ENCODE data around the gene DDX47. TPM values are rescaled to one million over a fixed set of nuclear protein-coding genes. Genes with fewer than 3 reads are reported as not detected.
A peak's percentile ranks its signal among the peaks of the same experiment; 100 is the strongest.
"Not testable (repeated sequence)": the region's sequence is repeated elsewhere in the genome, so short reads cannot be mapped to it uniquely, and the experiment has no call there.

The DDX47 gene
- polyA plus RNA-seq, 1 donor = 54.3 TPM

GRCh38 chr12:12796171-12796570, 17.0 kb upstream of the DDX47 start:
- no peaks in the 10 kb centered on the region for H3K27me3 ChIP-seq (ENCODE audit: control insufficient read depth, insufficient read depth, low read length)
- H3K27ac ChIP-seq (ENCODE audit: low read length) = no peak overlapping the region
- DNase-seq = no peak
- H3K36me3 ChIP-seq (ENCODE audit: control insufficient read depth, insufficient read depth, low read length) = no peaks in the 10 kb centered on the region
- no peak overlapping the region for H3K4me3 ChIP-seq (ENCODE audit: low read length)
- peaks cover 28% of the 10 kb centered on the region for H3K4me1 ChIP-seq (ENCODE audit: control insufficient read depth, insufficient read depth, low read length)
- WGBS (ENCODE audit: insufficient coverage, low lambda C conversion rate) = 100% methylated on average over 1 of the region's 3 CpGs
- no peaks in the 10 kb centered on the region for H3K9me3 ChIP-seq (ENCODE audit: control insufficient read depth, low read depth, low read length)

DNA sequence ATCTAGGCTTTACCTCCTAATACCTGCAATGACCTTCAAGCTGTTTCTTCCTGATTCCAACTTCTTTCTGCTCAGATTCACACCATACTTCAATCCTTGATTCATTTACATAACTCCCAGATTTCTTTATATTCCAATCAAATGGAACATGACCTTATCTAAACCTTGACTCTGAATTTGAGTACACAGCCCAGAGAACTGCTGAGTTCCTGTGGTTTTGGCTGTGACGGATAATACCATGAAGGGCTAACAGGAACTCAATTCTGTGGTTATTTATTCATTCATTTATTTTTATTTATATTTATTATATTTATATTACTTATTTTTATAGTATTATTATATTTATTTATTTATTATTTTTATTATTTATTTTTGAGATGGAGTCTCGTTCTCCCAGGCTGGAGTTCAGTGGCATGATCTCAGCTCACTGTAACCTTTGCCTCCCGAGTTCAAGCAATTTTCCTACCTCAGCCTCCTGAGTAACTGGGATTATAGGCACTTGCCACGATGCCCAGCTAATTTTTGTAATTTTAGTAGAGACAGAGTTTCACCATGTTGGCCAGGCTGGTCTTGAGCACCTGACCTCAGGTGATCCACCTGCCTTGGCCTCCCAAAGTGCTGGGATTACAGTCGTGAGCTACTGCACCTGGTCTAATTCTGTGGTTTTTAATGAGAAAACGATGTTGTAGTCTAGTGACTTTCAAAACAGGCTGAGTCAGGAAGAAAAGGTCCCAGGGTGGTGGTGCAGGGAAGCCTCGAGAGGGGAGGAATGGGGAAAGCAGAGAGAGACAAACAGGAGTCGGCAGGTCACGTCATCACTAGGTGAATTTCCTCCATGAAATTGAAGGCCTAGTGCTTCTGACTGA, 16.0 kb upstream of the DDX47 start:
- no peaks in the 10 kb centered on the region for H3K27me3 ChIP-seq (ENCODE audit: control insufficient read depth, insufficient read depth, low read length)
- H3K4me1 ChIP-seq (ENCODE audit: control insufficient read depth, insufficient read depth, low read length) = peaks cover 20% of the 10 kb centered on the region
- H3K36me3 ChIP-seq (ENCODE audit: control insufficient read depth, insufficient read depth, low read length) = no peaks in the 10 kb centered on the region
- 78% methylated on average over 1 of the region's 9 CpGs for WGBS (ENCODE audit: insufficient coverage, low lambda C conversion rate)
- H3K9me3 ChIP-seq (ENCODE audit: control insufficient read depth, low read depth, low read length) = no peaks in the 10 kb centered on the region
- H3K4me3 ChIP-seq (ENCODE audit: low read length) = no peak overlapping the region
- no peak overlapping the region for H3K27ac ChIP-seq (ENCODE audit: low read length)
- no peak for DNase-seq

GRCh38 chr12:12797794-12798152, 15.4 kb upstream of the DDX47 start:
- Histone ChIP-seq H3K27me3 (ENCODE audit: control insufficient read depth, insufficient read depth, low read length) (no peaks in the 10 kb centered on the region), H3K36me3 (ENCODE audit: control insufficient read depth, insufficient read depth, low read length) (no peaks in the 10 kb centered on the region), H3K4me1 (ENCODE audit: control insufficient read depth, insufficient read depth, low read length) (peaks cover 16% of the 10 kb centered on the region), H3K9me3 (ENCODE audit: control insufficient read depth, low read depth, low read length) (no peaks in the 10 kb centered on the region), H3K4me3 (ENCODE audit: low read length) (no peak overlapping the region), H3K27ac (ENCODE audit: low read length) (peak overlapping the region; percentile 83)
- DNase-seq = no peak
- no CpG with 5 or more reads among the region's 3 CpGs for WGBS (ENCODE audit: insufficient coverage, low lambda C conversion rate)

GRCh38 chr12:12798480-12798879, 14.7 kb upstream of the DDX47 start:
- WGBS (ENCODE audit: insufficient coverage, low lambda C conversion rate) = no CpG with 5 or more reads among the region's 1 CpG
- H3K4me1 ChIP-seq (ENCODE audit: control insufficient read depth, insufficient read depth, low read length) = peaks cover 23% of the 10 kb centered on the region
- DNase-seq = peak; percentile 86 to 93
- H3K27me3 ChIP-seq (ENCODE audit: control insufficient read depth, insufficient read depth, low read length) = no peaks in the 10 kb centered on the region
- H3K27ac ChIP-seq (ENCODE audit: low read length) = peak overlapping the region; percentile 83
- H3K4me3 ChIP-seq (ENCODE audit: low read length) = no peak overlapping the region
- no peaks in the 10 kb centered on the region for H3K36me3 ChIP-seq (ENCODE audit: control insufficient read depth, insufficient read depth, low read length)
- H3K9me3 ChIP-seq (ENCODE audit: control insufficient read depth, low read depth, low read length) = no peaks in the 10 kb centered on the region

DNA sequence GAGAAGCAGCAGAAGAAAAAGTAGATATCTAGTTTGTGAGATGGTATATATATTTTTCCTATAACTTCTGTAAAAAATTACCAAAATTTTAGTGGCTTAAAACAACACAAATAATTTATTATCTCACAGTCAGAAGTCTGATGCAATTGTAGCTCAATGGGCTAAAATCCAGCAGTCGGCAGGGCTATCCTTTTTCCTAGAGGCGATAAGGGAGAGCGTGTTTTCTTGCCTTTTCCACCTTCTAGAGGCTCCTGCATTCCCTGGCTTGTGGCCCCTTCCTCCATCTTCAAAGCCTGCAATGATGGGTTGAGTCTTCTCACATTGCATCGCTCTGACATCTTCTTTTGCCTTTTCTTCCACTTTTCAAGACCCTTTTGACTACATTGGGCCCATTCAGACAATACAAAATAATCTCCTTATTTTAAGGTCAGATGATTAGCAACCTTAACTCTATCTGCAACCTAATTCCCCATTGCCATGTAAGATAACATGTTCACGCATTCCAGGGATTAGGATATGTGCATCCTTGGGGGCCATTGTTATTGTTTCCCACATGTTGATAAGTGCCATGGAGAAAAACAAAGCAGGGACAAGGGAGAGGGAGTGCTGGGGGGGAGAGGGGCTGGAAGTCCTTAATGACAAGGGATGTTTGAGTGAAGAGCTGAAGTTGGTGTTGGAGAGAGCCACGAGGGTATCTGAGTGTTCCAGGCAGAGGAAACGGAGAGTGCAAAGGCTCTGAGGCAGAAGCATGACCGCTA, 13.8 kb upstream of the DDX47 start:
- peaks cover 31% of the 10 kb centered on the region for H3K4me1 ChIP-seq (ENCODE audit: control insufficient read depth, insufficient read depth, low read length)
- H3K36me3 ChIP-seq (ENCODE audit: control insufficient read depth, insufficient read depth, low read length) = no peaks in the 10 kb centered on the region
- DNase-seq = no peak
- peak overlapping the region; percentile 83 for H3K27ac ChIP-seq (ENCODE audit: low read length)
- no peaks in the 10 kb centered on the region for H3K27me3 ChIP-seq (ENCODE audit: control insufficient read depth, insufficient read depth, low read length)
- WGBS (ENCODE audit: insufficient coverage, low lambda C conversion rate) = 92% methylated on average over 2 of the region's 8 CpGs
- no peaks in the 10 kb centered on the region for H3K9me3 ChIP-seq (ENCODE audit: control insufficient read depth, low read depth, low read length)
- no peak overlapping the region for H3K4me3 ChIP-seq (ENCODE audit: low read length)

DNA sequence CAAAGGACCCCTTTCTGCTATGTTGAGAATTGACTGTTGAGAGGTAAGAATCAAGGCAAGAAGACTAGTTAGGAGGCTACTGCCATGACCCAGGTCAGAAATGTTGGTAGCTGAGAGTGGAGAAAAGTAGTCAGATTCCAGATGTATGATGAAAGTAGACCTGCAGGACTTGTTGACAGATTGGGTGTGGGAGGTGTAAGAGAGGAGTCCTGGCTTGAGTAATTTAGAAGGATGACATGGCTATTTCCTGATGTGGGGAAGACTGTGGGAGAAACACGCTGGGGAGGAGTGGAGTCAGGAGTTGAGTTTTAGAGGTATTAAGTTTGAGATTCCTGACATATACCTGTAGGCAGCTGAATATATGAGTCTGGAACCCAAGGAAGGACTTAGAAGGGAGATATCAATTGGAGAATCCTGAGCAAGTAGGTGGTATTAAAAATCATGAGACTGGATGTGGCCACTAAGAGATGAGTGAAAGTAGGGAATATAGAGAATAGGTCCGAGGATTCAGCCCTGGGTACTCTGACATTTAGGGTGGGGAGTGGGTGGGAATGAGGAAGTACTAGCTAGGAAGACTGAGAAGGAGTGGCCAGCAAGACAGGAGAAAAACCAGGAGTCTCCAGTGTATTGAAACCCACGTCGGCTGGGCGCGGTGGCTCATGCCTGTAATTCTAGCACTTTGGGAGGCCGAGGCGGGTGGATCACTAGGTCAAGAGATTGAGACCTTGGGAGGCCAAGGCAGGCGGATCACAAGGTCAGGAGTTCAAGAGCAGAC, 12.6 kb upstream of the DDX47 start:
- DNase-seq = peak in 1 of 2 donors; percentile 27
- no peaks in the 10 kb centered on the region for H3K36me3 ChIP-seq (ENCODE audit: control insufficient read depth, insufficient read depth, low read length)
- no peaks in the 10 kb centered on the region for H3K9me3 ChIP-seq (ENCODE audit: control insufficient read depth, low read depth, low read length)
- peaks cover 35% of the 10 kb centered on the region for H3K4me1 ChIP-seq (ENCODE audit: control insufficient read depth, insufficient read depth, low read length)
- WGBS (ENCODE audit: insufficient coverage, low lambda C conversion rate) = 90% methylated on average over 2 of the region's 9 CpGs
- H3K4me3 ChIP-seq (ENCODE audit: low read length) = no peak overlapping the region
- no peak overlapping the region for H3K27ac ChIP-seq (ENCODE audit: low read length)
- H3K27me3 ChIP-seq (ENCODE audit: control insufficient read depth, insufficient read depth, low read length) = no peaks in the 10 kb centered on the region

DNA sequence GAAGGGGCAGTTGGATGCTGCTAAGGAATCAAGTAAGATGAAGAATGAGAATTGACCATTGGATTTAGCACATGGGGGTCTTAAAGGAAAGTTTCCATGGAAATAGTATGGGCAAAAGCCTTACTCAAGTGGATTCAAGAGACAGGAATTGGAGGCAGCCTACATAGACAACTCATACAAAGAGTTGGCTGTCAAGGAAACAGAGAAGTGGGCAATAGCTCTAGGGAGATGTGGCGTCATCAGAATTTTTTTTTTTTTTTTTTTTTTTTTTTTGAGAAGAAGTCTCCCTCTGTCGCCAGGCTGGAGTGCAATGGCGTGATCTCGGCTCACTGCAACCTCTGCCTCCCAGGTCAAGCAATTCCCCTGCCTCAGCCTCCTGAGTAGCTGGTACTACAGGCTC, 11.5 kb upstream of the DDX47 start:
- not testable (repeated sequence) for H3K27ac ChIP-seq (ENCODE audit: low read length); H3K4me3 ChIP-seq (ENCODE audit: low read length); H3K9me3 ChIP-seq (ENCODE audit: control insufficient read depth, low read depth, low read length); DNase-seq; H3K36me3 ChIP-seq (ENCODE audit: control insufficient read depth, insufficient read depth, low read length); H3K27me3 ChIP-seq (ENCODE audit: control insufficient read depth, insufficient read depth, low read length)
- H3K4me1 ChIP-seq (ENCODE audit: control insufficient read depth, insufficient read depth, low read length) = peaks cover 35% of the 10 kb centered on the region
- no CpG with 5 or more reads among the region's 4 CpGs for WGBS (ENCODE audit: insufficient coverage, low lambda C conversion rate)

GRCh38 chr12:12803186-12803585, 10.0 kb upstream of the DDX47 start:
- Histone ChIP-seq H3K4me3 (ENCODE audit: low read length) (no peak overlapping the region), H3K27me3 (ENCODE audit: control insufficient read depth, insufficient read depth, low read length) (no peaks in the 10 kb centered on the region), H3K36me3 (ENCODE audit: control insufficient read depth, insufficient read depth, low read length) (no peaks in the 10 kb centered on the region), H3K27ac (ENCODE audit: low read length) (peak overlapping the region; percentile 83), H3K9me3 (ENCODE audit: control insufficient read depth, low read depth, low read length) (no peaks in the 10 kb centered on the region), H3K4me1 (ENCODE audit: control insufficient read depth, insufficient read depth, low read length) (peaks cover 37% of the 10 kb centered on the region)
- DNase-seq = peak; percentile 92 to 97
- WGBS (ENCODE audit: insufficient coverage, low lambda C conversion rate) = no CpG with 5 or more reads among the region's 2 CpGs

DNA sequence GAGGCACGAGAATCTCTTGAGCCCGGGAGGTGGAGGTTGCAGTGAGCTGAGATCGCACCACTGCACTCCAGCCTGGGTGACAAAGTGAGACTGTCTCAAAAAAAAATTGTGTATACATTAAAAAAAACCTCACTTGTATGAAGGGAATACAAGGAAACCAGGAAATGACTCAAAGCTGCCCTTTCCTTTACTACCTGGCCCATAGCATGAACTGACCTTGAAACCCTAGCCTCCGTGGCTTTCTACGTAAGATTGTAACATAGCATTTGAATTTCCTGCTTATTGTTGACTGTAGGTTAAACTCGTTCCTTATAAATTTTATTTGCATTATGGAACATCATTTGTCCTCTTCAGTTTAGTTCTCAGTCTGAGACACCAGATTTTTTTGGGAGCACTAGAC, 9.1 kb upstream of the DDX47 start:
- DNase-seq = peak; percentile 63 to 85
- H3K4me3 ChIP-seq (ENCODE audit: low read length) = no peak overlapping the region
- H3K4me1 ChIP-seq (ENCODE audit: control insufficient read depth, insufficient read depth, low read length) = peaks cover 35% of the 10 kb centered on the region
- H3K9me3 ChIP-seq (ENCODE audit: control insufficient read depth, low read depth, low read length) = no peaks in the 10 kb centered on the region
- peak overlapping the region; percentile 83 for H3K27ac ChIP-seq (ENCODE audit: low read length)
- no peaks in the 10 kb centered on the region for H3K36me3 ChIP-seq (ENCODE audit: control insufficient read depth, insufficient read depth, low read length)
- WGBS (ENCODE audit: insufficient coverage, low lambda C conversion rate) = 7% methylated on average over 3 of the region's 6 CpGs
- no peaks in the 10 kb centered on the region for H3K27me3 ChIP-seq (ENCODE audit: control insufficient read depth, insufficient read depth, low read length)

GRCh38 chr12:12804432-12804886, 8.7 kb upstream of the DDX47 start:
- Histone ChIP-seq H3K4me1 (ENCODE audit: control insufficient read depth, insufficient read depth, low read length) (peaks cover 36% of the 10 kb centered on the region), H3K27ac (ENCODE audit: low read length) (peak overlapping the region; percentile 83), H3K4me3 (ENCODE audit: low read length) (no peak overlapping the region), H3K36me3 (ENCODE audit: control insufficient read depth, insufficient read depth, low read length) (no peaks in the 10 kb centered on the region), H3K9me3 (ENCODE audit: control insufficient read depth, low read depth, low read length) (no peaks in the 10 kb centered on the region), H3K27me3 (ENCODE audit: control insufficient read depth, insufficient read depth, low read length) (no peaks in the 10 kb centered on the region)
- WGBS (ENCODE audit: insufficient coverage, low lambda C conversion rate) = 73% methylated on average over 2 of the region's 6 CpGs
- DNase-seq = no peak

Measured in large intestine (tissue), 3 donors.